Transverse colon (tissue), 4 donors: ENCODE results near the gene SGO1. TPM values are rescaled to one million over a fixed set of nuclear protein-coding genes. Genes with fewer than 3 reads are reported as not detected.

Source experiments
- DNase-seq: peaks from one replicate; pipeline ENCODE4 v3.0.0-alpha.2; 2019
- H3K27ac ChIP-seq, 4 donors: fragments of 200-600 bp; sonication (generic); 2 replicates each; pipeline ENCODE4 v1.5.1; 2016 to 2018; ENCODE audit warnings: inconsistent platforms in 4 of 4
- H3K27me3 ChIP-seq: fragments of 200-600 bp; sonication (generic); 2 replicates; pipeline ENCODE4 v1.5.1; 2017; ENCODE audit warnings: inconsistent platforms
- H3K36me3 ChIP-seq, 4 donors: fragments of 200-600 bp; sonication (generic); 2 replicates each; pipeline ENCODE4 v1.5.1; 2017 to 2019; ENCODE audit warnings: inconsistent platforms in 4 of 4
- H3K4me1 ChIP-seq, 4 donors: fragments of 200-600 bp; sonication (generic); 2 replicates each; pipeline ENCODE4 v1.5.1; 2017 to 2020; ENCODE audit warnings: inconsistent platforms in 4 of 4
- H3K4me3 ChIP-seq, 4 donors: fragments of 200-600 bp; sonication (generic); 1 replicate in 1 of 4; 2 replicates in 3 of 4; pipeline versions ENCODE4 v1.5.1 to v1.6.1; 2017 to 2019; ENCODE audit warnings: inconsistent platforms in 4 of 4
- H3K9me3 ChIP-seq, 2 donors: fragments of 200-600 bp; sonication (generic); 2 replicates each; pipeline ENCODE4 v1.5.1; 2017 to 2019; ENCODE audit warnings: inconsistent platforms in 2 of 2
- EP300 ChIP-seq: sonication (generic); formaldehyde crosslinking; IDR thresholded peaks from one replicate; pipeline ENCODE4 v1.6.1; 2017; ENCODE audit warnings: antibody characterized with exemption, low read depth
- POLR2A ChIP-seq: fragments of 450-650 bp; IDR thresholded peaks from one replicate; pipeline ENCODE4 v1.6.1; 2016; ENCODE audit warnings: antibody characterized with exemption, mild to moderate bottlenecking, moderate library complexity
- POLR2AphosphoS5 ChIP-seq, 3 donors: sonication (generic); formaldehyde crosslinking; IDR thresholded peaks; one replicate each; pipeline ENCODE4 v1.6.1; 2016; ENCODE audit warnings: antibody characterized with exemption in 3 of 3
- WGBS, 2 donors: methylation state at CpG; one replicate each; pipeline ENCODE4 v1.1.5; 2018; ENCODE audit warnings: low coverage in 1 of 2; 5-methylcytosine and 5-hydroxymethylcytosine counted together
- in situ Hi-C, 4 donors: fragments of 200-750 bp; cut with MboI; loops; one replicate each; pipeline versions ENCODE4 v1.15.0 to v1.15.1; 2017; ENCODE audit warnings: low sequenced_read_pairs in 3 of 4, low pct_ligation_motif_present in 1 of 4, low pct_unique_long_range_greater_than_20kb in 1 of 4
- intact Hi-C: fragments of 100-400 bp; cut with DNase I; formaldehyde crosslinking; loops from one replicate; pipeline ENCODE4 v1.15.1; 2023; ENCODE audit warnings: low total_unique reads
- total RNA-seq, 4 donors: library from RNA; depleted of rRNA; stranded (reverse); fragments of >200 nt; gene quantifications; one replicate each; pipeline ENCODE4 v1.1.0, GENCODE V29; 2016
- TF ChIP-seq, protein P1 (sequence below), 5 experiments: fragments of 200-600 bp in 3 of 5; fragments of 450-650 bp in 2 of 5; sonication (generic) in 3 of 5; IDR thresholded peaks; 1 replicate in 2 of 5; 2 replicates in 3 of 5; pipeline ENCODE4 v1.5.1; 2016 to 2017; ENCODE audit warnings: antibody characterized with exemption in 5 of 5, inconsistent platforms in 3 of 5, mild to moderate bottlenecking in 2 of 5, moderate library complexity in 1 of 5

The SGO1 gene
- total RNA-seq, 4 donors from 2014 or later: 0.79 to 26.5 (median 0.96) TPM; not detected in 1

DNA sequence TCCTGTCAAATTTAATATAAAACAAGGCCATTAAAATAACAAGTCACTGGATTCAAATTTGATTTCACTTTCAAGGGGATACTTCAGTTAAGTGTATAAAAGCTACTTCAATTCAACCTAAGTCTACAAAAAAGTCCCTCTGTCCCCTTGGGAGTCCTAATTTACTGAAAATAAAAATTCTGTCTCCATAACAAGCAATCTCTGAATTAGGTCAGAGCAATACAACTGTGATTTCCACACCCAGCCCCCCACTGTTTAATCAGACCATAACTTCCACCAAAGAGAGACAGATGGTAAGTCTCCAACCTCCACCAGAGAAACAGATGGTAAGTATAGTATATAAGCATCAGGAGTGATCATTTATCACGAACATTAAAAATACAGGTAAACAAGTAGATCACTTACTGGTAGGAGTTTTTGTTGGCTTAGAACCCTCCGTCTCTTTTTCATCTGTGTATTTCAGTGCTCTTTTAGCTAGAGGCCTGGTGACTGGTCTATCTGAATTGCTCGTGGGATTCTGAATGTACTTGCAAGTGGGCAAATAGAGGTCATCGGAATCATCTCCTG is 12.1 kb downstream of the SGO1 start:
- Histone ChIP-seq H3K4me3 (no peak overlapping the region), H3K9me3 (no peaks in the 10 kb centered on the region), H3K36me3 (no peaks in the 10 kb centered on the region), H3K27ac (no peak overlapping the region), H3K27me3 (no peaks in the 10 kb centered on the region), H3K4me1 (no peaks in the 10 kb centered on the region)
- 71 to 79% methylated on average over 3 to 4 of the region's 4 CpGs for WGBS, 2 donors
- in situ Hi-C loops (no loop called here), intact Hi-C loops (loop anchor here (10.0 kb wide), 1 partner anchor 909 kb away; no protein-coding TSS in a partner anchor)
- DNase-seq: no peak
- TF ChIP-seq, protein P1, sequence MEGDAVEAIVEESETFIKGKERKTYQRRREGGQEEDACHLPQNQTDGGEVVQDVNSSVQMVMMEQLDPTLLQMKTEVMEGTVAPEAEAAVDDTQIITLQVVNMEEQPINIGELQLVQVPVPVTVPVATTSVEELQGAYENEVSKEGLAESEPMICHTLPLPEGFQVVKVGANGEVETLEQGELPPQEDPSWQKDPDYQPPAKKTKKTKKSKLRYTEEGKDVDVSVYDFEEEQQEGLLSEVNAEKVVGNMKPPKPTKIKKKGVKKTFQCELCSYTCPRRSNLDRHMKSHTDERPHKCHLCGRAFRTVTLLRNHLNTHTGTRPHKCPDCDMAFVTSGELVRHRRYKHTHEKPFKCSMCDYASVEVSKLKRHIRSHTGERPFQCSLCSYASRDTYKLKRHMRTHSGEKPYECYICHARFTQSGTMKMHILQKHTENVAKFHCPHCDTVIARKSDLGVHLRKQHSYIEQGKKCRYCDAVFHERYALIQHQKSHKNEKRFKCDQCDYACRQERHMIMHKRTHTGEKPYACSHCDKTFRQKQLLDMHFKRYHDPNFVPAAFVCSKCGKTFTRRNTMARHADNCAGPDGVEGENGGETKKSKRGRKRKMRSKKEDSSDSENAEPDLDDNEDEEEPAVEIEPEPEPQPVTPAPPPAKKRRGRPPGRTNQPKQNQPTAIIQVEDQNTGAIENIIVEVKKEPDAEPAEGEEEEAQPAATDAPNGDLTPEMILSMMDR (IDR thresholded peaks at IDR 0.05): no peak
- TF ChIP-seq EP300 (no peak), POLR2A (no peak), POLR2AphosphoS5 (IDR thresholded peaks at IDR 0.05) (no peak)

DNA sequence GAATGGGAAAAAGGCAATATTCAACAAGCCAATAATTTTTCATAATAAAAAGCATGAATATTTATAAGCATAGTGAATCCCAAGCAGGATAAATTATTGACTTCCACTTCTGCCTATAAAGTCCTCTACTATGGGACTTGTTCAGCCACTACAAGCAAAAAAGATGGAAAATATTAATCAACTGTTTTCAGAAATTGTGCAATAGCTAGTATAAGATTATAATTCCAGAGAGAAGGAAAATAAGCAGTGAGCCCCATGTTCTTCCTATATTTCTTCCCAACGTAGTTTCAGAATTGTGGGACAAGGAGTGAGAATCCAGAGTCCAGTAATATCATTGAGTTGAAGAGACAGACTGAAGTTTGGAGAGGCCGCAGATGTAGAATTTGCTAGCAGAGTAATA is 24.3 kb downstream of the SGO1 start:
- Histone ChIP-seq H3K36me3 (no peaks in the 10 kb centered on the region), H3K4me3 (no peak overlapping the region), H3K9me3 (no peaks in the 10 kb centered on the region), H3K4me1 (peaks cover 0 to 4% (median 0%) of the 10 kb centered on the region in 4 donors), H3K27ac (no peak overlapping the region), H3K27me3 (no peaks in the 10 kb centered on the region)
- TF ChIP-seq POLR2AphosphoS5 (IDR thresholded peaks at IDR 0.05) (no peak), POLR2A (no peak), EP300 (no peak)
- TF ChIP-seq, protein P1 (IDR thresholded peaks at IDR 0.05): no peak
- intact Hi-C loops (no loop called here), in situ Hi-C loops (no loop called here)
- DNase-seq: no peak
- 88 to 98% methylated on average over 2 of the region's 2 CpGs for WGBS, 2 donors

DNA sequence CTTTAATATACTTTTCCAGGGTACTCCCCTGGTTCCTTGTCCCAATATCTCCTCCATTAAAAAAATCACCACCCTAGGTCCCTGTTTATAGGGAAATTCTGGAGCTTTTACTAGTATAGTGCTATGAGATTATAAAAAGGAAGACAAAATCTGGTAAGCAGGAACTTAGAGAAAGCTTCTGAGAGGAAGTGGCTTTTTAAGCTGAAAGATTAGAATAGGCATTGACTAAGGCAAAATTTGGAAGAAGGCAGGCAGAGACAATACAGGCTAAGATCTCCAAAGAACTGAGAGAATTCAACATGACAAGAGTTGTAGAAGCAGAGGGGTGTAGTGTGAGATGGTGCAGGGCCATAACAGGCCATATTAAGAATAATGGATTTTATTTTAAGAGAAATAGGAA is 25.8 kb downstream of the SGO1 start:
- TF ChIP-seq POLR2AphosphoS5 (IDR thresholded peaks at IDR 0.05) (no peak), POLR2A (no peak), EP300 (no peak)
- TF ChIP-seq, protein P1 (IDR thresholded peaks at IDR 0.05): no peak
- in situ Hi-C loops (no loop called here), intact Hi-C loops (no loop called here)
- H3K4me3 ChIP-seq: no peak overlapping the region
- H3K27ac ChIP-seq: no peak overlapping the region
- peaks cover 0 to 4% (median 0%) of the 10 kb centered on the region in 4 donors for H3K4me1 ChIP-seq
- no peaks in the 10 kb centered on the region for H3K36me3 ChIP-seq
- DNase-seq: no peak
- no peaks in the 10 kb centered on the region for H3K27me3 ChIP-seq
- no peaks in the 10 kb centered on the region for H3K9me3 ChIP-seq

DNA sequence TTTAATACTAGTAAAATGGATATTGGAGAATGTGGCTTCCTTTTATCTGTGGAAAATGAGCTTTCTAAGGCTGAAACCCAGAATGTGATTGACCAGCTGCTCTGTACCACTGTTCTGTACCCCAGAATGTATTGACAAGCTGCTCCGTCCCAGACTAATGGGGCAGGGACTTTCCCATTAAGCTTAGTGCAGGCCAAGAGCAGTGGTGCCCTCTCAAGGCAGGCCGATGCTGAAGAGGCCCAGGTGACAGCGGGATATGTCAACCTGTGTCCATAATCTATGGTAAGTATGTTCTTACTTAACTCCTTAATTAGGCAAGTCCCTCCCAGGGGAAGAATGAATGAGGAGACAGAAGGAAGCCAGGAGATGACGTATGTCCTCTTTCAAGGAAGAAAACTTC is 31.1 kb downstream of the SGO1 start:
- in situ Hi-C loops (no loop called here), intact Hi-C loops (no loop called here)
- no peaks in the 10 kb centered on the region for H3K27me3 ChIP-seq
- no peaks in the 10 kb centered on the region for H3K4me1 ChIP-seq
- H3K9me3 ChIP-seq: no peaks in the 10 kb centered on the region
- no peak overlapping the region for H3K27ac ChIP-seq
- WGBS, 2 donors: 95 to 100% methylated on average over 2 to 4 of the region's 4 CpGs
- TF ChIP-seq POLR2A: no peak
- TF ChIP-seq, protein P1 (IDR thresholded peaks at IDR 0.05): no peak
- TF ChIP-seq POLR2AphosphoS5 (IDR thresholded peaks at IDR 0.05): no peak
- TF ChIP-seq EP300: no peak
- no peaks in the 10 kb centered on the region for H3K36me3 ChIP-seq
- no peak overlapping the region for H3K4me3 ChIP-seq
- DNase-seq: no peak
